ENCODE measurements around the gene SPTBN4.
A peak's percentile ranks its signal among the peaks of the same experiment; 100 is the strongest.

Gene SPTBN4

GRCh38 chr19:40611096-40611495, 144.3 kb downstream of the SPTBN4 start (continued):
- no peak for TF ChIP-seq ZBTB44 (tag by site-specific recombination; IDR thresholded peaks at IDR 0.05)
- TF ChIP-seq ZNF792 (tag by site-specific recombination; IDR thresholded peaks at IDR 0.05), result no peak
- TF ChIP-seq PRDM6 (tag by site-specific recombination; IDR thresholded peaks at IDR 0.05), result no peak
- TF ChIP-seq ZIC2 (tag by site-specific recombination; IDR thresholded peaks at IDR 0.05), result peak; percentile 75

GRCh38 chr19:40611900-40612698, 145.3 kb downstream of the SPTBN4 start:
- POLR2A ChIA-PET, result no interaction called here
- H3K27ac ChIP-seq (ENCODE audit: extremely low read depth, low read depth, low read length), result no peak overlapping the region
- CTCF ChIA-PET, result interaction anchor here (0.7 to 20.7 kb wide), 2 partner anchors 22 to 255 kb away, joined by 3 to 470 read pairs; no protein-coding TSS in a partner anchor
- TF ChIP-seq KLF7 (tag by site-specific recombination; IDR thresholded peaks at IDR 0.05; ENCODE audit: borderline replicate concordance) (0 out of 2 replicates have a peak, but pooled peaks have one; percentile 9), ZNF302 (tag by site-specific recombination; IDR thresholded peaks at IDR 0.05; ENCODE audit: low read depth) (0 out of 2 replicates have a peak, but pooled peaks have one; percentile 19), ZNF624 (tag by site-specific recombination; IDR thresholded peaks at IDR 0.05) (no peak), ZNF544 (tag by site-specific recombination; IDR thresholded peaks at IDR 0.05) (no peak), REPIN1 (tag by site-specific recombination; IDR thresholded peaks at IDR 0.05; ENCODE audit: low read depth) (no peak), ZSCAN30 (tag by site-specific recombination; IDR thresholded peaks at IDR 0.05) (no peak), ZNF2 (tag by site-specific recombination; IDR thresholded peaks at IDR 0.05) (no peak), ZNF214 (tag by site-specific recombination; IDR thresholded peaks at IDR 0.05; ENCODE audit: borderline replicate concordance) (no peak), ZNF558 (tag by site-specific recombination; IDR thresholded peaks at IDR 0.05) (no peak), BCL11B (tag by site-specific recombination; IDR thresholded peaks at IDR 0.05; ENCODE audit: low read depth) (peak; percentile 100), ZNF830 (tag by site-specific recombination; IDR thresholded peaks at IDR 0.05; ENCODE audit: low read depth) (no peak), ZNF549 (tag by site-specific recombination; IDR thresholded peaks at IDR 0.05) (no peak), ZFP3 (tag by site-specific recombination; IDR thresholded peaks at IDR 0.05; ENCODE audit: low read depth) (no peak), ZNF548 (tag by site-specific recombination; IDR thresholded peaks at IDR 0.05) (no peak), ZFHX2 (tag by site-specific recombination; conservative IDR thresholded peaks at IDR 0.05) (no peak), ZNF501 (tag by site-specific recombination; IDR thresholded peaks at IDR 0.05) (no peak), OSR2 (tag by site-specific recombination; IDR thresholded peaks at IDR 0.05) (no peak), OVOL3 (tag by site-specific recombination; IDR thresholded peaks at IDR 0.05) (no peak)
- TF ChIP-seq, protein P1, sequence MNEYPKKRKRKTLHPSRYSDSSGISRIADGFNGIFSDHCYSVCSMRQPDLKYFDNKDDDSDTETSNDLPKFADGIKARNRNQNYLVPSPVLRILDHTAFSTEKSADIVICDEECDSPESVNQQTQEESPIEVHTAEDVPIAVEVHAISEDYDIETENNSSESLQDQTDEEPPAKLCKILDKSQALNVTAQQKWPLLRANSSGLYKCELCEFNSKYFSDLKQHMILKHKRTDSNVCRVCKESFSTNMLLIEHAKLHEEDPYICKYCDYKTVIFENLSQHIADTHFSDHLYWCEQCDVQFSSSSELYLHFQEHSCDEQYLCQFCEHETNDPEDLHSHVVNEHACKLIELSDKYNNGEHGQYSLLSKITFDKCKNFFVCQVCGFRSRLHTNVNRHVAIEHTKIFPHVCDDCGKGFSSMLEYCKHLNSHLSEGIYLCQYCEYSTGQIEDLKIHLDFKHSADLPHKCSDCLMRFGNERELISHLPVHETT (tag by site-specific recombination; IDR thresholded peaks at IDR 0.05), result no peak
- TF ChIP-seq, protein P2, sequence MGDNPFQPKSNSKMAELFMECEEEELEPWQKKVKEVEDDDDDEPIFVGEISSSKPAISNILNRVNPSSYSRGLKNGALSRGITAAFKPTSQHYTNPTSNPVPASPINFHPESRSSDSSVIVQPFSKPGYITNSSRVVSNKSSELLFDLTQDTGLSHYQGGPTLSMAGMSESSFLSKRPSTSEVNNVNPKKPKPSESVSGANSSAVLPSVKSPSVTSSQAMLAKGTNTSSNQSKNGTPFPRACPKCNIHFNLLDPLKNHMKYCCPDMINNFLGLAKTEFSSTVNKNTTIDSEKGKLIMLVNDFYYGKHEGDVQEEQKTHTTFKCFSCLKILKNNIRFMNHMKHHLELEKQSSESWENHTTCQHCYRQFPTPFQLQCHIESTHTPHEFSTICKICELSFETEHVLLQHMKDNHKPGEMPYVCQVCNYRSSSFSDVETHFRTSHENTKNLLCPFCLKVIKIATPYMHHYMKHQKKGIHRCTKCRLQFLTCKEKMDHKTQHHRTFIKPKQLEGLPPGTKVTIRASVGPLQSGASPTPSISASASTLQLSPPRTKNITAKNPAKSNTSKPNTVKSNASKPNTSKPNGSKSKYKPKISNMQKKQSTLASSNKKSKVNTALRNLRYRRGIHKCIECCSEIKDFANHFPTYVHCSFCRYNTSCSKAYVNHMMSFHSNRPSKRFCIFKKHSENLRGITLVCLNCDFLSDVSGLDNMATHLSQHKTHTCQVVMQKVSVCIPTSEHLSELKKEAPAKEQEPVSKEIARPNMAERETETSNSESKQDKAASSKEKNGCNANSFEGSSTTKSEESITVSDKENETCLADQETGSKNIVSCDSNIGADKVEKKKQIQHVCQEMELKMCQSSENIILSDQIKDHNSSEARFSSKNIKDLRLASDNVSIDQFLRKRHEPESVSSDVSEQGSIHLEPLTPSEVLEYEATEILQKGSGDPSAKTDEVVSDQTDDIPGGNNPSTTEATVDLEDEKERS (tag by site-specific recombination; IDR thresholded peaks at IDR 0.05), result no peak
- TF ChIP-seq, protein P3, sequence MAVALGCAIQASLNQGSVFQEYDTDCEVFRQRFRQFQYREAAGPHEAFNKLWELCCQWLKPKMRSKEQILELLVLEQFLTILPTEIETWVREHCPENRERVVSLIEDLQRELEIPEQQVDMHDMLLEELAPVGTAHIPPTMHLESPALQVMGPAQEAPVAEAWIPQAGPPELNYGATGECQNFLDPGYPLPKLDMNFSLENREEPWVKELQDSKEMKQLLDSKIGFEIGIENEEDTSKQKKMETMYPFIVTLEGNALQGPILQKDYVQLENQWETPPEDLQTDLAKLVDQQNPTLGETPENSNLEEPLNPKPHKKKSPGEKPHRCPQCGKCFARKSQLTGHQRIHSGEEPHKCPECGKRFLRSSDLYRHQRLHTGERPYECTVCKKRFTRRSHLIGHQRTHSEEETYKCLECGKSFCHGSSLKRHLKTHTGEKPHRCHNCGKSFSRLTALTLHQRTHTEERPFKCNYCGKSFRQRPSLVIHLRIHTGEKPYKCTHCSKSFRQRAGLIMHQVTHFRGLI (tag by site-specific recombination; IDR thresholded peaks at IDR 0.05), result no peak

More at GRCh38 chr19:40611900-40612698, 145.3 kb downstream of the SPTBN4 start:
- H3K4me1 ChIP-seq (ENCODE audit: control insufficient read depth, insufficient read depth, low read length), result peaks cover 22% of the 10 kb centered on the region
- H3K4me3 ChIP-seq (ENCODE audit: low read depth, low read length), result no peak overlapping the region
- H3K9me3 ChIP-seq (ENCODE audit: control insufficient read depth, insufficient read depth, low read depth, low read length), result no peaks in the 10 kb centered on the region
- peaks cover 0 to 5% of the 10 kb centered on the region in 2 experiments; a peak in 2 of 3 replicates for H3K36me3 ChIP-seq (ENCODE audit: control insufficient read depth in 2 of 2, insufficient read depth in 1 of 2, low read length in 2 of 2)

Data from HEK293 (cell line).